ENCODE data around the gene RCVRN. TPM values are rescaled to one million over a fixed set of nuclear protein-coding genes. Genes with fewer than 3 reads are reported as not detected.

RCVRN gene
- total and polyA plus RNA-seq, 7 donors: 0.07 to 1.2 (median 0.36) TPM; not detected in 2

- no peaks in the 10 kb centered on the region for H3K27me3 ChIP-seq
- peaks cover 0 to 9% (median 8%) of the 10 kb centered on the region in 4 donors for H3K4me1 ChIP-seq
- DNase-seq: no peak
- WGBS, 2 donors: 60 to 73% methylated on average over 2 of the region's 2 CpGs
- H3K4me3 ChIP-seq: no peak overlapping the region
- no peaks in the 10 kb centered on the region for H3K36me3 ChIP-seq
- H3K9me3 ChIP-seq: no peaks in the 10 kb centered on the region
- intact Hi-C loops (cut with DNase I): no loop called here
- H3K27ac ChIP-seq: no peak overlapping the region
- TF ChIP-seq EP300 (IDR thresholded peaks at IDR 0.05) (no peak), POLR2A (IDR thresholded peaks at IDR 0.05) (no peak), POLR2AphosphoS5 (IDR thresholded peaks at IDR 0.05) (peak in 1 of 4 donors; percentile 11), CTCF (IDR thresholded peaks at IDR 0.05) (no peak)
These were observed 27.4 kb upstream of the RCVRN start for GRCh38 chr17:9932491-9932890.

GRCh38 chr17:9931144-9931741, 26.2 kb upstream of the RCVRN start:
- no peaks in the 10 kb centered on the region for H3K9me3 ChIP-seq
- TF ChIP-seq EP300 (IDR thresholded peaks at IDR 0.05): no peak
- no peak for TF ChIP-seq CTCF (IDR thresholded peaks at IDR 0.05)
- no peak for TF ChIP-seq POLR2A (IDR thresholded peaks at IDR 0.05)
- TF ChIP-seq POLR2AphosphoS5 (IDR thresholded peaks at IDR 0.05): no peak
- peak overlapping the region in 1 of 4 donors; percentile 4 for H3K27ac ChIP-seq
- no peaks in the 10 kb centered on the region for H3K4me1 ChIP-seq
- H3K27me3 ChIP-seq: no peaks in the 10 kb centered on the region
- no peak overlapping the region for H3K4me3 ChIP-seq
- intact Hi-C loops (cut with DNase I): no loop called here
- 80 to 85% methylated on average over 12 of the region's 12 CpGs for WGBS, 2 donors
- DNase-seq: no peak
- H3K36me3 ChIP-seq: no peaks in the 10 kb centered on the region

GRCh38 chr17:9929871-9930270, 24.8 kb upstream of the RCVRN start:
- H3K27me3 ChIP-seq: no peaks in the 10 kb centered on the region
- DNase-seq: no peak
- no peak overlapping the region for H3K4me3 ChIP-seq
- WGBS, 2 donors: 84 to 89% methylated on average over 8 of the region's 8 CpGs
- peak overlapping the region in 2 of 4 donors; percentile 11 to 34 for H3K27ac ChIP-seq
- TF ChIP-seq POLR2AphosphoS5 (IDR thresholded peaks at IDR 0.05) (peak in 1 of 4 donors; percentile 32), CTCF (IDR thresholded peaks at IDR 0.05) (no peak)
- no peaks in the 10 kb centered on the region for H3K9me3 ChIP-seq
- intact Hi-C loops (cut with DNase I): no loop called here
- no peaks in the 10 kb centered on the region for H3K4me1 ChIP-seq
- no peaks in the 10 kb centered on the region for H3K36me3 ChIP-seq

- no peak overlapping the region for H3K4me3 ChIP-seq
- H3K4me1 ChIP-seq: no peaks in the 10 kb centered on the region
- DNase-seq: no peak
- no peaks in the 10 kb centered on the region for H3K27me3 ChIP-seq
- peak in 1 of 4 donors; percentile 34 for TF ChIP-seq POLR2AphosphoS5 (IDR thresholded peaks at IDR 0.05)
- no peak for TF ChIP-seq POLR2A (IDR thresholded peaks at IDR 0.05)
- TF ChIP-seq CTCF (IDR thresholded peaks at IDR 0.05): peak in 2 of 4 experiments; percentile 36 to 46
- no peak for TF ChIP-seq EP300 (IDR thresholded peaks at IDR 0.05)
- no peaks in the 10 kb centered on the region for H3K36me3 ChIP-seq
- WGBS, 2 donors: 33 to 58% methylated on average over 13 of the region's 13 CpGs
- peak overlapping the region in 2 of 4 donors; percentile 49 to 51 for H3K27ac ChIP-seq
- H3K9me3 ChIP-seq: no peaks in the 10 kb centered on the region
- intact Hi-C loops (cut with DNase I): no loop called here
These were observed 23.7 kb upstream of the RCVRN start for GRCh38 chr17:9928601-9929333.
